ENCODE measurements around the gene MORN3.
A peak's percentile ranks its signal among the peaks of the same experiment; 100 is the strongest.
"Not testable (repeated sequence)": the region's sequence is repeated elsewhere in the genome, so short reads cannot be mapped to it uniquely, and the experiment has no call there.

The MORN3 gene, protein sequence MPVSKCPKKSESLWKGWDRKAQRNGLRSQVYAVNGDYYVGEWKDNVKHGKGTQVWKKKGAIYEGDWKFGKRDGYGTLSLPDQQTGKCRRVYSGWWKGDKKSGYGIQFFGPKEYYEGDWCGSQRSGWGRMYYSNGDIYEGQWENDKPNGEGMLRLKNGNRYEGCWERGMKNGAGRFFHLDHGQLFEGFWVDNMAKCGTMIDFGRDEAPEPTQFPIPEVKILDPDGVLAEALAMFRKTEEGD

GRCh38 chr12:121669521-121669900 lies at the start of gene MORN3:
Gene MORN3 (minus strand): TSS chr12:121669654. CDS start chr12:121669483, 171 bp downstream.
- no peak for DNase-seq (ENCODE audit: low spot score)

- DNase-seq (ENCODE audit: low spot score) = peak; percentile 77
These were observed 49.3 kb upstream of the MORN3 start for GRCh38 chr12:121718653-121719239.

DNA sequence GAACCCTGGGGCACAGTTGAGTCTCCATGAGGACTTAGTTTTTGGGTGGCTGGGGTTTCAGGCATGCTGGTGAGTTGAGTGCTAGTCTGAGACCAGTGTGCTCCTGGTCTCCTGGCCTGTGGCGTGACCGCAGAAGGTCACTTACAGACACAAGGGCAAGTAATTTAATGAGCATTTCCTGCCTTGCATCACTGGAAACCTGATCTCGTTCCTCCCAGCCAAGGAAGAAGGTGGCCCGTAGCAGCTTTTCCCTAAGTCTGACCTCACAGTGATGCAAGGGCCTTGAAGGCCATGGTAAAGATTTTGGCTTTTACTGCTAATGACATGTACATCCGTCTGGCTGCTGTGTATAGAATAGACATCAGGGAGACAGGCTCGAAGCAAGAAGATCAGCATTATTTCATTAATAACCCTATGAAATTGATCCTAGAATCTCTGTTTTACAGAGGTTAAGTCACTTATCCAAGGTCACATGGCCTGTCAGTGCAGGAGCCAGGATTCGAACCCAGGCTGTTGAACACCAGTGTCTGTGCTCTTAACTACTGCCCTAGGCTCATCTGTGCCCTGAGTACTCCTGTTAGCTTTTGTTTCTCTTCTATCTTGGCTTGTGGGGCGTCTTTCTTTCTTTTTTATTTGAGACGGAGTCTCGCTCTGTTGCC lies 47.7 kb upstream of the MORN3 start:
- no peak for DNase-seq (ENCODE audit: low spot score)

DNA sequence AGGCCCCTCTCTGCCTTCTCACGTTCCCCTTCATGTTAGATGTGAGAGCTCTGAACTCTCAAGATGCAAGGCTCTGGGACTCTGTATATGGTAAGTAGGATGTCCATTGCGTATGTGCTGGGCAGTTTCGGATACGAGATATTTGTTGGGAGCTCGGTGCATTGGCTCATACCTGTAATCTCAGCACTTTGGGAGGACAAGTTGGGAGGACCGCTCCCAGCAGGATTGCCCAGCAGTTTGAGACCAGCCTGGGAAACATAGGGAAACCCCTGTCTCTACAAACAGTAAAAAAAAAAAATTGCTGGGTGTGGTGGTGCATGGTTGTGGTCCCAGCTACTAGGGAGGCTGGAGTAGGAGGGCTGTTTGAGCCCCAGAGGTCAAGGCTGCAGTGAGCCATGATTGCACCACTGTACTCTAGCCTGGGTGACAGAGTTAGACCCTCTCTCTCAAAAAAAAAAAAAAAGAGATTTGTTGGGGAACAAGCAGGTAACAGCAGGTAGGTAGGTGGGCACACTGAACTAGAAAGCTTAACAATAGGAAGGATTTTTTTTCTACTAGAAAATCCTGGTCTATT lies 46.5 kb upstream of the MORN3 start:
- no peak for DNase-seq (ENCODE audit: low spot score)

GRCh38 chr12:121715055-121715454 lies 45.6 kb upstream of the MORN3 start:
- DNase-seq (ENCODE audit: low spot score) = not testable (repeated sequence)

DNA sequence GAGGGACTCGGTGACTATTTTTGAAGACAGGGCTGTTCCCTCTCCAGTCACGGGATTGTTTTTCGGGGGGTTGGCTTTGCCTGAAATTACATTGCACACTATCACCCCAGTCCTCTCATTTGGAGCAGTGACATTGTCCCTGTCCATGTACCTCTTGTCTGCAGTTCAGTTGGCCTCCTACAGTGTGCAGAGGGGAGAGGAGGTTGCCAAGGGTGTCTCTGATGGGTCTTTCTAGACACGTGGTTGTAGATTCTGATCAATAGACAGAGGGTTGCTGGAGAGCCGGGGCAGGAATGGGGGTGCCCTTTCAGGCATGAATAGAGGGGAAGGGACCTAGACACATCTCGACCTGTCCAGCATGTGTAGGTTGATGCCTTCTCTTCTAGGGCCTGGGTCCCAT lies 44.3 kb upstream of the MORN3 start:
- DNase-seq (ENCODE audit: low spot score) = no peak

GRCh38 chr12:121713257-121713777 lies 43.9 kb upstream of the MORN3 start:
- peak; percentile 64 for DNase-seq (ENCODE audit: low spot score)

- DNase-seq (ENCODE audit: low spot score) = peak; percentile 98
These were observed 43.2 kb upstream of the MORN3 start, which contains the start of gene TMEM120B for GRCh38 chr12:121712461-121713256. Gene TMEM120B (plus strand): TSS chr12:121712752. CDS start chr12:121712896, 144 bp downstream.

DNA sequence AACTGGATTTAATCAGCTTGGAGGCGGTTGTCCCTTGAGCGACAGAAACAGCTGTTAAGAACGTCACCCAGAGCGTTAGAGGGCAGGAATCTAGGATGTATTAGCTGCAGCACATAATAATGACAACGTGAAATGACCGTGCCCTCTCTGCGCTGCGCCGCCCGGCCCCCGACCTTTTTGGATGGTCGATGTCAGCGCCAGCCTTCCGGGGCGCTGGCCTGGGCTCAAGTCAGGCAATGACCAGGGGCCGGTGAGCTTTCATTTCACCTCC lies 42.7 kb upstream of the MORN3 start:
- peak; percentile 69 for DNase-seq (ENCODE audit: low spot score)

GRCh38 chr12:121711361-121712189 lies 42.1 kb upstream of the MORN3 start:
- no peak for DNase-seq (ENCODE audit: low spot score)

DNA sequence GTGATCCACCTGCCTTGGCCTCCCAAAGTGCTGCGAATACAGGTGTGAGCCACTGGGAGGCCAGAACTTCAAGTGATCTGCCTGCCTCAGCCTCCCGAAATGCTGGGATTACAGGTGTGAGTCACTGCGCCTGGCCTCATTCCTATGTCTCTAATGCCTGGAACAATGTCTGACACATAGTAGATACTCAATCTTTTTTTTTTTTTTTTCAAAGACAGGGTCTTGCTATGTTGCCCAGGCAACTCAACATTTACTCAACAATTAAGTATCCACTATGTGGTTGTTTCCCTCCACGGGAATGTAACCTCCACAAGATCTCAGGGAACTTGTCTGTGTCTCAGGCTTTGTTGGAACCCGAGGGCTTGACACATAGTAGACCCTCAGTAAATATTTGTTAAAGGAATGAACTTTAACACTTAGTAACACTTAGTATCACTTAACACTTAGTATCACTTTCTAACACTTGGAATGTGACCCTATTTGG lies 40.1 kb upstream of the MORN3 start:
- no peak for DNase-seq (ENCODE audit: low spot score)

DNA sequence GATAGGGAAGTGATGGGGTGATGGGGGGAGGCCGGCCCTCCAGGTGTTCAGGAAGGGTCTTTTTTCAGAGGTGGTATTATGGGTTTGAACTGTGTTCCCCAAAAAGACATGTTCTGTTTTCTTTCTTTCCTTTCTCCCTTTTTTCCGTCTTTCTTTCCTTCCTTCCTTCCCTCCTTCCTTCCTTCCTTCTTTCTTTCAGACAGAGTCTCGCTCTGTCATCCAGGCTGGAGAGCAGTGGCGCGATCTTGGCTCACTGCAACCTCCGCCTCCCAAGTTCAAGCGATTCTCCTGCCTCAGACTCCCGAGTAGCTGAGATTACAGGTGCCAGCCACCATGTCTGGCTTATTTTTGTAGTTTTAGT lies 39.6 kb upstream of the MORN3 start:
- not testable (repeated sequence) for DNase-seq (ENCODE audit: low spot score)

GRCh38 chr12:121708313-121709063 lies 39.0 kb upstream of the MORN3 start:
- no peak for DNase-seq (ENCODE audit: low spot score)

DNA sequence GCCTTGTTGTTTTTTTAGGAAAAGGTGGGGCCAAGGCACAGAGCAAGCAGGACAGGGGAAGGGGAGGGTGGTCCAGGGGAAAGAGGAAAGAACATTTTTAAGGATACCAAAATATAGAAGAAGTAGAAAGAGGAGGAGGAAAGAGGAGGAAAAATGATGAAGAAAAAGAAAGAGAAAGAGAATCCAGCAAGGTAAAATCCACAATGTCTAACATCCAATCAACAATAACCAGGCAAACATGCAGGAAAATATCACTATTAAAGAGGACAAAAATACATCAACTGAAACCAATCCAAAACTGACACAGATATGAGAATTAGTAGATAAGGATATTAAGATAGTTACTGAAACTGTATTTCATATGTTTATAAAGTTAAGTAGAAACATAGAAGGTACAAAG lies 36.1 kb upstream of the MORN3 start:
- no peak for DNase-seq (ENCODE audit: low spot score)

DNA sequence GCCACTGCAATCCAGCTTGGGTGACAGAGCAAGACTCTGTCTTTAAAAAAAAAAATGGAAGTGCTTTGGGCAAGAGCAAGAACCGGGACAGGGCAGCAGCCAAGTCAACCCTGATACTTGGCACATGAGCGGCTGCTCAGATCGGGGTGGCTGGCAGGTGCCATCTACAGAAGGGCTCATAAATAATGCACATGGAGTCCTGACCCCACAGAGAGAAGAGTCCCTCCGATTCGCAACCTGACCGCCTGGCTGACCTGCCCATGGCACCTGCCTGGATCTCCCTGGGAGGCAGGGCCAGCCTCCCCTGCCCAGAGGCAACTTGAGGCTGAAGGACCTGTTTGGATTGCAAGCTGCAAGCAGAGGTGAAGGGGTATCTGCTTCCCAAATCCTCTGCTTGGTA lies 33.5 kb upstream of the MORN3 start:
- DNase-seq (ENCODE audit: low spot score) = no peak

GRCh38 chr12:121701667-121702277 lies 32.3 kb upstream of the MORN3 start:
- no peak for DNase-seq (ENCODE audit: low spot score)

- not testable (repeated sequence) for DNase-seq (ENCODE audit: low spot score)
These were observed 28.4 kb upstream of the MORN3 start for GRCh38 chr12:121697861-121698260.

GRCh38 chr12:121697093-121697698 lies 27.7 kb upstream of the MORN3 start:
- DNase-seq (ENCODE audit: low spot score) = peak; percentile 59

GRCh38 chr12:121693155-121693687 lies 23.8 kb upstream of the MORN3 start:
- no peak for DNase-seq (ENCODE audit: low spot score)
